ENCODE data around the gene SORCS2.

The SORCS2 gene

GRCh38 chr4:7744142-7744804 lies 551.9 kb downstream of the SORCS2 start:
- no peak for DNase-seq (ENCODE audit: low read depth, low spot score)

GRCh38 chr4:7745301-7745885 lies 553.1 kb downstream of the SORCS2 start:
- no peak for DNase-seq (ENCODE audit: low read depth, low spot score)

GRCh38 chr4:7746351-7747061 lies 554.2 kb downstream of the SORCS2 start:
- DNase-seq (ENCODE audit: low read depth, low spot score) = no peak

- DNase-seq (ENCODE audit: low read depth, low spot score) = no peak
Measured at GRCh38 chr4:7747062-7747385, 554.7 kb downstream of the SORCS2 start.

- no peak for DNase-seq (ENCODE audit: low read depth, low spot score)
Measured at GRCh38 chr4:7747566-7747965, 555.2 kb downstream of the SORCS2 start.

- no peak for DNase-seq (ENCODE audit: low read depth, low spot score)
Measured at GRCh38 chr4:7750523-7750922, 558.2 kb downstream of the SORCS2 start.

- no peak for DNase-seq (ENCODE audit: low read depth, low spot score)
Measured at GRCh38 chr4:7750972-7751371, 558.6 kb downstream of the SORCS2 start.

GRCh38 chr4:7752649-7753048 lies 560.3 kb downstream of the SORCS2 start:
- no peak for DNase-seq (ENCODE audit: low read depth, low spot score)

- DNase-seq (ENCODE audit: low read depth, low spot score) = no peak
Measured at GRCh38 chr4:7753271-7753670, 560.9 kb downstream of the SORCS2 start.

- DNase-seq (ENCODE audit: low read depth, low spot score) = no peak
Measured at GRCh38 chr4:7753931-7754465, 561.7 kb downstream of the SORCS2 start.

GRCh38 chr4:7754565-7755262 lies 562.4 kb downstream of the SORCS2 start:
- no peak for DNase-seq (ENCODE audit: low read depth, low spot score)

GRCh38 chr4:7755561-7755960 lies 563.2 kb downstream of the SORCS2 start:
- DNase-seq (ENCODE audit: low read depth, low spot score) = no peak

- DNase-seq (ENCODE audit: low read depth, low spot score) = no peak
Measured at GRCh38 chr4:7756071-7756470, 563.7 kb downstream of the SORCS2 start.

- DNase-seq (ENCODE audit: low read depth, low spot score) = no peak
Measured at GRCh38 chr4:7756561-7757355, 564.4 kb downstream of the SORCS2 start.

- DNase-seq (ENCODE audit: low read depth, low spot score) = no peak
Measured at GRCh38 chr4:7757501-7758471, 565.4 kb downstream of the SORCS2 start.

- no peak for DNase-seq (ENCODE audit: low read depth, low spot score)
Measured at GRCh38 chr4:7758476-7758875, 566.1 kb downstream of the SORCS2 start.

GRCh38 chr4:7759216-7759615 lies 566.9 kb downstream of the SORCS2 start:
- no peak for DNase-seq (ENCODE audit: low read depth, low spot score)

- no peak for DNase-seq (ENCODE audit: low read depth, low spot score)
Measured at GRCh38 chr4:7759635-7760034, 567.3 kb downstream of the SORCS2 start.

- no peak for DNase-seq (ENCODE audit: low read depth, low spot score)
Measured at GRCh38 chr4:7760228-7760627, 567.9 kb downstream of the SORCS2 start.

GRCh38 chr4:7760706-7761105 lies 568.4 kb downstream of the SORCS2 start:
- no peak for DNase-seq (ENCODE audit: low read depth, low spot score)

Measured in iPS DF 19.7 (cell line).